B cell (primary cell): ENCODE results near the gene DBP. TPM values are rescaled to one million over a fixed set of nuclear protein-coding genes. Genes with fewer than 3 reads are reported as not detected.

ENCODE experiments used
- ATAC-seq: fragments of 200-7000 bp; cut with Tn5 transposase; one replicate; pipeline ENCODE4 v1.10.0; 2021; ENCODE audit warnings: low read depth, mild to moderate bottlenecking, moderate number of reproducible peaks, moderate library complexity
- CTCF ChIA-PET: fragments of 350-600 bp; sonication (Branson Sonifier 250); formaldehyde crosslinking; loops from one replicate; lab custom pipeline; 2021; ENCODE audit warnings: antibody characterized with exemption, inconsistent platforms; lab: Charles Lee
- POLR2A ChIA-PET: fragments of 350-600 bp; sonication (Branson Sonifier 250); formaldehyde crosslinking; loops from one replicate; lab custom pipeline; 2021; ENCODE audit warnings: antibody characterized with exemption; lab: Charles Lee
- DNase-seq: peaks from one replicate; pipeline ENCODE4 v3.0.0; 2013
- H2AFZ ChIP-seq: 2 replicates; pipeline ENCODE4 v1.6.1; 2012; ENCODE audit warnings: mild to moderate bottlenecking, low read depth, low read length; ENCODE audit not compliant: insufficient read depth, poor library complexity, severe bottlenecking
- H3K27ac ChIP-seq, 2 donors: 1 replicate in 1 of 2; 2 replicates in 1 of 2; pipeline ENCODE4 v1.5.1; 2012 to 2013; ENCODE audit warnings: low read length in 2 of 2, mild to moderate bottlenecking in 2 of 2, moderate library complexity in 1 of 2
- H3K27me3 ChIP-seq, 4 experiments: fragments of 200-600 bp in 1 of 4; sonication (generic) in 1 of 4; replicated peaks in 1 of 4; 1 replicate in 2 of 4; 2 replicates in 2 of 4; pipeline versions ENCODE4 v1.6.1 to v1.7.0; 2013 to 2016; ENCODE audit warnings: low read length in 3 of 4, mild to moderate bottlenecking in 2 of 4, mixed read lengths in 1 of 4, moderate library complexity in 1 of 4; ENCODE audit not compliant: insufficient read depth in 4 of 4, control insufficient read depth in 3 of 4; ENCODE audit errors: control extremely low read depth in 1 of 4
- H3K36me3 ChIP-seq, 2 experiments: replicated peaks in 1 of 2; 1 replicate in 1 of 2; 2 replicates in 1 of 2; pipeline versions ENCODE4 v1.6.1 to v1.7.1; 2013; ENCODE audit warnings: low read length in 1 of 2; ENCODE audit not compliant: insufficient read depth in 2 of 2, control insufficient read depth in 1 of 2; ENCODE audit errors: control extremely low read depth in 1 of 2, extremely low read depth in 1 of 2
- H3K4me1 ChIP-seq, 2 donors: fragments of 200-600 bp in 1 of 2; sonication (generic) in 1 of 2; 1 replicate in 1 of 2; 2 replicates in 1 of 2; pipeline versions ENCODE4 v1.5.1 to v1.6.1; 2013 to 2017; ENCODE audit warnings: low read length in 2 of 2; ENCODE audit not compliant: control insufficient read depth in 2 of 2, insufficient read depth in 2 of 2
- H3K4me2 ChIP-seq: replicated peaks from 2 replicates; pipeline ENCODE3; 2012; ENCODE audit warnings: mild to moderate bottlenecking, low read depth, low read length; ENCODE audit not compliant: poor library complexity, severe bottlenecking
- H3K4me3 ChIP-seq, 5 experiments: fragments of 200-600 bp in 1 of 5; sonication (generic) in 1 of 5; 1 replicate in 3 of 5; 2 replicates in 2 of 5; pipeline versions ENCODE4 v1.5.1 to v1.7.0; 2011 to 2016; ENCODE audit warnings: low read length in 4 of 5, mild to moderate bottlenecking in 4 of 5, low read depth in 2 of 5, control low read depth in 1 of 5, moderate library complexity in 1 of 5; ENCODE audit not compliant: insufficient read depth in 1 of 5; ENCODE audit errors: control extremely low read depth in 1 of 5, extremely low read depth in 1 of 5
- H3K79me2 ChIP-seq: fragments of 200-600 bp; sonication (generic); one replicate; pipeline ENCODE4 v1.6.0; 2016; ENCODE audit warnings: low read length; ENCODE audit not compliant: control insufficient read depth, insufficient read depth
- H3K9ac ChIP-seq: fragments of 200-600 bp; sonication (generic); 2 replicates; pipeline ENCODE4 v1.6.1; 2017; ENCODE audit warnings: mild to moderate bottlenecking, low read length, moderate library complexity
- H3K9me3 ChIP-seq, 3 donors: one replicate each; pipeline versions ENCODE4 v1.6.1 to v1.7.1; 2013; ENCODE audit warnings: low read length in 2 of 3; ENCODE audit not compliant: control insufficient read depth in 2 of 3, insufficient read depth in 1 of 3; ENCODE audit errors: control extremely low read depth in 1 of 3
- H4K20me1 ChIP-seq: 2 replicates; pipeline ENCODE4 v1.6.0; 2012; ENCODE audit warnings: mild to moderate bottlenecking, low read length; ENCODE audit not compliant: insufficient read depth, control insufficient read depth, poor library complexity, severe bottlenecking
- H3K27ac Mint-ChIP-seq: one replicate; pipeline ENCODE4 v1.8.0; 2021; ENCODE audit warnings: mixed read lengths
- H3K27me3 Mint-ChIP-seq: one replicate; pipeline ENCODE4 v1.8.0; 2021; ENCODE audit warnings: mixed read lengths
- H3K4me1 Mint-ChIP-seq: one replicate; pipeline ENCODE4 v1.8.0; 2021; ENCODE audit warnings: mixed read lengths
- H3K4me3 Mint-ChIP-seq: one replicate; pipeline ENCODE4 v1.8.0; 2021; ENCODE audit warnings: mixed read lengths
- H3K9me3 Mint-ChIP-seq: one replicate; pipeline ENCODE4 v1.8.0; 2022; ENCODE audit warnings: mixed read lengths; ENCODE audit not compliant: insufficient read depth
- EZH2 ChIP-seq: IDR thresholded peaks from 2 replicates; pipeline ENCODE4 v1.6.1; 2012; ENCODE audit warnings: borderline replicate concordance, low read depth, mild to moderate bottlenecking, moderate library complexity, low read length; ENCODE audit not compliant: insufficient read depth, poor library complexity, severe bottlenecking
- WGBS: methylation state at CpG from one replicate; pipeline ENCODE4 v1.1.5; 2013; ENCODE audit warnings: missing lambda C conversion rate; ENCODE audit not compliant: insufficient coverage; 5-methylcytosine and 5-hydroxymethylcytosine counted together
- intact Hi-C: fragments of 100-400 bp; cut with micrococcal nuclease; formaldehyde crosslinking; loops from one replicate; pipeline ENCODE4 v1.10.0; 2022
- polyA plus RNA-seq: library from polyadenylated mRNA; depleted of rRNA; stranded (reverse); fragments of >200 nt; gene quantifications from 2 replicates; pipeline ENCODE4 v1.2.3, GENCODE V29; 2012
- total RNA-seq, 2 donors: library from RNA; stranded (reverse); fragments of 120-200 nt in 1 of 2; gene quantifications; 1 replicate in 1 of 2; 2 replicates in 1 of 2; pipeline versions ENCODE4 v1.2.3 to v1.2.4, GENCODE V29; 2013 to 2022
- TF ChIP-seq, protein P1 (sequence below): fragments of 200-600 bp; IDR thresholded peaks from one replicate; pipeline ENCODE4 v1.8.0; 2022; ENCODE audit warnings: antibody characterized with exemption, mild to moderate bottlenecking

The DBP gene
- total and polyA plus RNA-seq, 2 donors (not counting 1 experiment from before 2014, with no cell fraction given): 23.5 to 33.0 TPM

DNA sequence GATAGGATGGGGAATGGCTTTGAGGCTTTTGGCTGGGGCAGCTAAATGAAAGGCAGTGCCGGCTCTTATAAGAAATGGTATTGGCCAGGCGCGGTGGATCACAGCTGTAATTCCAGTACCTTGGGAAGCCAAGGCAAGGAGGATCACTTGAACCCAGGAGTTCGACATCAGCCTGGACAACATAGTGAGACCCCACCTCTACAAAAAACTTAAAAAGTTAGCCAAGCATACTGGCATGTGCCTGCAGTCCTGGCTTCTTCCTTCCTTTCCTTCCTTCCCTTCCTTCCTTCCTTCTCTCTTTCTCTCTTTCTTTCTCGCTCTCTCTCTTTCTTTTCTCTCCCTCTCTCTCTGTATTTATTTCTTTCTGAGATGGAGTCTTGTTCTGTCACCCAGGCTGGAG is 5.7 kb upstream of the DBP start:
- H3K4me3 Mint-ChIP-seq: no peak overlapping the region
- no peak overlapping the region for H2AFZ ChIP-seq
- intact Hi-C loops: no loop called here
- no peaks in the 10 kb centered on the region for H3K36me3 ChIP-seq
- peaks cover 55% of the 10 kb centered on the region for H3K4me1 Mint-ChIP-seq
- H3K27me3 ChIP-seq: no peaks in the 10 kb centered on the region
- peaks cover 0 to 11% (median 0%) of the 10 kb centered on the region in 3 donors for H3K9me3 ChIP-seq
- H4K20me1 ChIP-seq: no peaks in the 10 kb centered on the region
- no peaks in the 10 kb centered on the region for H3K27me3 Mint-ChIP-seq
- H3K79me2 ChIP-seq: peaks cover 58% of the 10 kb centered on the region
- WGBS: 95% methylated on average over 4 of the region's 5 CpGs
- TF ChIP-seq EZH2: no peak
- TF ChIP-seq, protein P1, sequence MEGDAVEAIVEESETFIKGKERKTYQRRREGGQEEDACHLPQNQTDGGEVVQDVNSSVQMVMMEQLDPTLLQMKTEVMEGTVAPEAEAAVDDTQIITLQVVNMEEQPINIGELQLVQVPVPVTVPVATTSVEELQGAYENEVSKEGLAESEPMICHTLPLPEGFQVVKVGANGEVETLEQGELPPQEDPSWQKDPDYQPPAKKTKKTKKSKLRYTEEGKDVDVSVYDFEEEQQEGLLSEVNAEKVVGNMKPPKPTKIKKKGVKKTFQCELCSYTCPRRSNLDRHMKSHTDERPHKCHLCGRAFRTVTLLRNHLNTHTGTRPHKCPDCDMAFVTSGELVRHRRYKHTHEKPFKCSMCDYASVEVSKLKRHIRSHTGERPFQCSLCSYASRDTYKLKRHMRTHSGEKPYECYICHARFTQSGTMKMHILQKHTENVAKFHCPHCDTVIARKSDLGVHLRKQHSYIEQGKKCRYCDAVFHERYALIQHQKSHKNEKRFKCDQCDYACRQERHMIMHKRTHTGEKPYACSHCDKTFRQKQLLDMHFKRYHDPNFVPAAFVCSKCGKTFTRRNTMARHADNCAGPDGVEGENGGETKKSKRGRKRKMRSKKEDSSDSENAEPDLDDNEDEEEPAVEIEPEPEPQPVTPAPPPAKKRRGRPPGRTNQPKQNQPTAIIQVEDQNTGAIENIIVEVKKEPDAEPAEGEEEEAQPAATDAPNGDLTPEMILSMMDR: no peak
- H3K27ac ChIP-seq: no peak overlapping the region
- H3K9ac ChIP-seq: no peak overlapping the region
- no peak overlapping the region for H3K27ac Mint-ChIP-seq
- peaks cover 29 to 45% of the 10 kb centered on the region in 2 donors for H3K4me1 ChIP-seq
- no peak overlapping the region for H3K4me2 ChIP-seq
- DNase-seq (no peak), ATAC-seq (no peak)
- no peak overlapping the region for H3K4me3 ChIP-seq
- peaks cover 4% of the 10 kb centered on the region for H3K9me3 Mint-ChIP-seq
- CTCF ChIA-PET: interaction anchor here (0.7 kb wide), 1 partner anchor 32 kb away, joined by 3 read pairs; no protein-coding TSS in a partner anchor
- POLR2A ChIA-PET: interaction anchor here (0.7 kb wide), 1 partner anchor 312 kb away, joined by 3 read pairs; no protein-coding TSS in a partner anchor

DNA sequence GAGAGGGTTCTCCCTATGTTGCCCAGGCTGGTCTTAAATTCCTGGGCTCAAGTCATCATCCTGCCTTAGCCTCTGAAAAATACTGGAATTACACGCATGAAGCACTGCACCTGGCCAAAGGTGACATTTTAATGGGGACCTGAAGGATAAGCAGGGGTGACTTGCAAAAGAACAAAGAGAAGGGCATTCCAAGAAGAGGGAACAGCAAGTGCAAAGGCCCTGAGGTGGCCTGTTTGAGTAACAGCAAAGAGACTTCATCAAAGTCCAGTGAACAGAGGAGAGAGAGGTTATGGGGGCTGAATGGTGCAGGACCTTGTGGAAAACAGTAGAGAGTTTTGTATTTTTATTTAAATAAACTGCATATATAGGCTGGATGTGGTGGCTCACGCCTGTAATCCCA is 4.7 kb upstream of the DBP start:
- peaks cover 23 to 37% of the 10 kb centered on the region in 2 donors for H3K4me1 ChIP-seq

More for the DNA sequence above, 4.7 kb upstream of the DBP start:
- no peak for DNase-seq
- ChIA-PET POLR2A (no interaction called here), CTCF (interaction anchor here (0.7 kb wide), 2 partner anchors 11 to 97 kb away, joined by 3 read pairs; no protein-coding TSS in a partner anchor)
- Mint-ChIP-seq H3K9me3 (peaks cover 4% of the 10 kb centered on the region), H3K27me3 (no peaks in the 10 kb centered on the region), H3K4me1 (peaks cover 49% of the 10 kb centered on the region), H3K27ac (peak overlapping the region; percentile 27), H3K4me3 (no peak overlapping the region)
- H3K9me3 ChIP-seq: peaks cover 0 to 11% (median 0%) of the 10 kb centered on the region in 3 donors
- peaks cover 55% of the 10 kb centered on the region for H3K79me2 ChIP-seq
- H3K36me3 ChIP-seq: no peaks in the 10 kb centered on the region
- no peak overlapping the region for H2AFZ ChIP-seq
- no peak overlapping the region for H3K9ac ChIP-seq
- no peak overlapping the region for H3K4me3 ChIP-seq
- no peaks in the 10 kb centered on the region for H3K27me3 ChIP-seq
- intact Hi-C loops: no loop called here
- no peak for TF ChIP-seq EZH2
- TF ChIP-seq, protein P1: no peak
- H3K27ac ChIP-seq: no peak overlapping the region
- peaks cover 2% of the 10 kb centered on the region for H4K20me1 ChIP-seq
- WGBS: 100% methylated on average over 1 of the region's 2 CpGs
- H3K4me2 ChIP-seq: no peak overlapping the region
- no peak for ATAC-seq
